GM12878 (cell line): Measurements from ENCODE around the gene SCAP. TPM values are rescaled to one million over a fixed set of nuclear protein-coding genes. Genes with fewer than 3 reads are reported as not detected.
"Not testable (repeated sequence)": the region's sequence is repeated elsewhere in the genome, so short reads cannot be mapped to it uniquely, and the experiment has no call there.

Source experiments
- ATAC-seq: fragments of 200-7000 bp; cut with Tn5 transposase; 3 replicates; pipeline ENCODE4 v1.9.1; 2020; ENCODE audit warnings: mild to moderate bottlenecking, moderate library complexity
- BruUV-seq: library from RNA; stranded (reverse); fragments of 400-500 nt; replicated peaks from 2 replicates; lab custom pipeline; 2021; lab: Mats Ljungman, UMichigan
- CTCF ChIA-PET: fragments of 300-600 bp; sonication (Branson Sonifier 250); formaldehyde crosslinking; extraction: SDS; loops from one replicate; lab custom pipeline; 2021; ENCODE audit warnings: inconsistent platforms; lab: Yijun Ruan, JAX
- POLR2A ChIA-PET: fragments of 350-600 bp; formaldehyde crosslinking; extraction: SDS; loops from one replicate; lab custom pipeline; 2021; ENCODE audit warnings: inconsistent platforms; lab: Charles Lee
- RAD21 ChIA-PET: fragments of 300-600 bp; sonication (Branson Sonifier 250); formaldehyde crosslinking; loops from one replicate; lab custom pipeline; 2023; ENCODE audit warnings: antibody characterized with exemption; ENCODE audit not compliant: unreplicated experiment; lab: Charles Lee
- SMC1A ChIA-PET: fragments of 300-600 bp; sonication (Branson Sonifier 250); formaldehyde crosslinking; loops from one replicate; lab custom pipeline; 2023; ENCODE audit not compliant: unreplicated experiment, uncharacterized antibody; lab: Charles Lee
- DNase-seq: peaks from one replicate; pipeline ENCODE4 v3.0.0-alpha.2; 2011; ENCODE audit warnings: low read depth, low spot score
- FAIRE-seq: peaks from 3 replicates; lab custom pipeline; 2011; peaks lifted over from hg19 to GRCh38; lab: Jason Lieb, UNC
- H2AFZ ChIP-seq: 2 replicates; pipeline ENCODE4 v1.6.0; 2011; ENCODE audit warnings: low read depth, low read length, control low read depth; ENCODE audit not compliant: control insufficient read depth
- H3K27ac ChIP-seq: 2 replicates; pipeline ENCODE4 v1.5.1; 2011; ENCODE audit warnings: control low read depth; ENCODE audit not compliant: control insufficient read depth, insufficient read depth
- H3K27me3 ChIP-seq, 2 experiments: replicated peaks in 1 of 2; 2 replicates each; pipeline versions ENCODE4 v1.6.0 to v1.6.1; 2011; ENCODE audit warnings: low read length in 1 of 2; ENCODE audit not compliant: control insufficient read depth in 2 of 2, insufficient read depth in 2 of 2
- H3K36me3 ChIP-seq, 2 experiments: 2 replicates each; pipeline ENCODE4 v1.5.1; 2011; ENCODE audit warnings: low read length in 1 of 2; ENCODE audit not compliant: control insufficient read depth in 2 of 2, insufficient read depth in 2 of 2
- H3K4me1 ChIP-seq: 2 replicates; pipeline ENCODE4 v1.6.1; 2011; ENCODE audit warnings: mild to moderate bottlenecking, low read length, moderate library complexity, mixed read lengths; ENCODE audit not compliant: control insufficient read depth, insufficient read depth
- H3K4me2 ChIP-seq: 2 replicates; pipeline ENCODE4 v1.6.0; 2011; ENCODE audit warnings: control low read depth; ENCODE audit not compliant: control insufficient read depth, insufficient read depth
- H3K4me3 ChIP-seq: fragments of 200-600 bp; sonication (generic); 2 replicates; pipeline ENCODE4 v1.5.1; 2016
- H3K79me2 ChIP-seq: 2 replicates; pipeline ENCODE4 v1.6.0; 2011; ENCODE audit warnings: low read length; ENCODE audit not compliant: control insufficient read depth, insufficient read depth
- H3K9ac ChIP-seq: 2 replicates; pipeline ENCODE4 v1.8.0; 2011; ENCODE audit warnings: low read length, control low read depth, mixed read lengths; ENCODE audit not compliant: control insufficient read depth, insufficient read depth
- H3K9me3 ChIP-seq: replicated peaks from 3 replicates; pipeline ENCODE4 v1.5.1; 2011; ENCODE audit warnings: mild to moderate bottlenecking, low read length; ENCODE audit not compliant: control insufficient read depth, insufficient read depth
- H4K20me1 ChIP-seq: 2 replicates; pipeline ENCODE4 v1.6.0; 2011; ENCODE audit not compliant: control insufficient read depth, insufficient read depth
- ATF7 ChIP-seq: fragments of 450-650 bp; IDR thresholded peaks from 2 replicates; pipeline ENCODE4 v1.6.1; 2016; ENCODE audit warnings: low read depth, mild to moderate bottlenecking
- CREM ChIP-seq: IDR thresholded peaks from 2 replicates; pipeline ENCODE4 v1.6.1; 2014; ENCODE audit warnings: antibody characterized with exemption, low read depth
- FOXK2 ChIP-seq: fragments of 450-650 bp; IDR thresholded peaks from 2 replicates; pipeline ENCODE4 v1.6.1; 2017; ENCODE audit warnings: mild to moderate bottlenecking, moderate library complexity
- FOXM1 ChIP-seq: IDR thresholded peaks from 2 replicates; pipeline ENCODE4 v1.6.1; 2012; ENCODE audit warnings: low read depth, mild to moderate bottlenecking, inconsistent platforms, low read length, moderate library complexity
- GABPA ChIP-seq: IDR thresholded peaks from 2 replicates; pipeline ENCODE4 v1.6.1; 2014; ENCODE audit warnings: antibody characterized with exemption, low read depth, mild to moderate bottlenecking, inconsistent platforms
- KLF5 ChIP-seq: fragments of 450-650 bp; IDR thresholded peaks from 2 replicates; pipeline ENCODE4 v1.6.1; 2014; ENCODE audit warnings: mild to moderate bottlenecking; ENCODE audit not compliant: partially characterized antibody
- NRF1 ChIP-seq: conservative IDR thresholded peaks from 2 replicates; pipeline ENCODE4 v1.6.1; 2011; ENCODE audit warnings: mild to moderate bottlenecking, low read depth, low read length, improper control_type of control experiment
- SMARCA5 ChIP-seq: fragments of 450-650 bp; IDR thresholded peaks from 2 replicates; pipeline ENCODE4 v1.6.1; 2017; ENCODE audit warnings: mild to moderate bottlenecking
- SPI1 ChIP-seq: IDR thresholded peaks from 2 replicates; pipeline ENCODE4 v1.6.1; 2011; ENCODE audit warnings: low read depth, mild to moderate bottlenecking, low read length, moderate library complexity, borderline replicate concordance; ENCODE audit not compliant: insufficient read depth
- SRF ChIP-seq, 2 experiments: IDR thresholded peaks; 2 replicates each; pipeline ENCODE4 v1.6.1; 2011; ENCODE audit warnings: low read depth in 2 of 2, low read length in 2 of 2, mild to moderate bottlenecking in 1 of 2, moderate library complexity in 1 of 2
- ZBED1 ChIP-seq: IDR thresholded peaks from 2 replicates; pipeline ENCODE4 v1.6.1; 2016; ENCODE audit warnings: borderline replicate concordance
- ZNF207 ChIP-seq: fragments of 450-650 bp; IDR thresholded peaks from 2 replicates; pipeline ENCODE4 v1.6.1; 2014; ENCODE audit warnings: antibody characterized with exemption, mild to moderate bottlenecking, borderline replicate concordance
- ZNF274 ChIP-seq: IDR thresholded peaks from one replicate; pipeline ENCODE4 v1.8.0; 2011; ENCODE audit not compliant: insufficient read length, insufficient read depth
- whole genome bisulfite sequencing: methylation state at CpG from one replicate; pipeline ENCODE4 v1.1.6; 2016; ENCODE audit warnings: low lambda C conversion rate; ENCODE audit not compliant: insufficient replicate concordance, insufficient coverage; ENCODE audit errors: missing lambda C conversion rate; 5-methylcytosine and 5-hydroxymethylcytosine counted together
- in situ Hi-C: fragments of 300-500 bp; cut with MboI; formaldehyde crosslinking; loops from 9 replicates; pipeline ENCODE4 v1.14.3; 2018; ENCODE audit warnings: mixed read lengths
- intact Hi-C: fragments of 100-400 bp; cut with micrococcal nuclease; formaldehyde crosslinking; loops from one replicate; pipeline ENCODE4 v1.14.2; 2022; ENCODE audit not compliant: unreplicated experiment
- polyA plus RNA-seq, 11 experiments: library from polyadenylated mRNA; depleted of rRNA in 4 of 11; unstranded in 6 of 11; stranded (reverse) in 5 of 11; fragments of >200 nt; fragmentation: Nextera tagmentation in 4 of 11; fragmentation: Illumina TruSeq in 1 of 11; extraction: Ambion mirVana in 4 of 11; extraction: Trizol in 1 of 11; gene quantifications; 1 replicate in 1 of 11; 2 replicates in 10 of 11; pipeline versions ENCODE4 v1.2.1 to v1.2.3, GENCODE V29; 2011 to 2016; ENCODE audit warnings: inconsistent platforms in 2 of 11, missing spikeins in 2 of 11, low read depth in 1 of 11
- total RNA-seq, 4 experiments: library from RNA; depleted of rRNA in 3 of 4; stranded (reverse); fragments of >200 nt in 3 of 4; fragmentation: Illumina TruSeq in 1 of 4; extraction: Trizol in 1 of 4; gene quantifications; 2 replicates each; pipeline versions ENCODE4 v1.2.1 to v1.2.3, GENCODE V29; 2013 to 2021
- TF ChIP-seq, protein P1 (sequence below): fragments of 450-650 bp; IDR thresholded peaks from 2 replicates; pipeline ENCODE4 v1.6.1; 2017; ENCODE audit warnings: mild to moderate bottlenecking
- TF ChIP-seq, protein P2 (sequence below): IDR thresholded peaks from 2 replicates; pipeline ENCODE4 v1.6.1; 2011; ENCODE audit warnings: borderline replicate concordance, low read depth, mild to moderate bottlenecking, moderate library complexity, mixed read lengths, low read length; ENCODE audit not compliant: insufficient read depth; ENCODE audit errors: extremely low read length
- TF ChIP-seq, protein P3 (sequence below): fragments of 450-650 bp; IDR thresholded peaks from 2 replicates; pipeline ENCODE4 v1.6.1; 2016; ENCODE audit warnings: mild to moderate bottlenecking

Gene SCAP
- total and polyA plus RNA-seq, 10 of the 15 experiments (the other 5 are each of a cell fraction or from before 2014, with no cell fraction given), result 1.5 to 64.1 (median 27.9) TPM

DNA sequence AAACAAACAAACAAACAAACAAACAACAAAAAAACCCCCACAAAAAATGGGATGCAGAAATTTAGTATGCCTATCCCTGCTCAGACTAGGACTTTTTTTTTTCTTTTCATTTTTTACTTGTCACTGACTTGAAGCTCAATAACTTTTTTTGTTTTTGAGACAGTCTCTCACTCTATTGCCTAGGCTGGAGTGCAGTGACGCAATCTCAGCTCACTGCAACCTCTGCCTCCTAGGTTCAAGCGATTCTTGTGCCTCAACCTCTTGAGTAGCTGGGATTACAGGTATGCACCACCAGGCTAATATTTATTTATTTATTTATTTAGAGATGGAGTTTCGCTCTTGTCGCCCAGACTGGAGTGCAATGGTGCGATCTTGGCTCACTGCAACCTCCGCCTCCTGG is 29.5 kb upstream of the SCAP start:
- CTCF ChIA-PET, result not testable (repeated sequence)

DNA sequence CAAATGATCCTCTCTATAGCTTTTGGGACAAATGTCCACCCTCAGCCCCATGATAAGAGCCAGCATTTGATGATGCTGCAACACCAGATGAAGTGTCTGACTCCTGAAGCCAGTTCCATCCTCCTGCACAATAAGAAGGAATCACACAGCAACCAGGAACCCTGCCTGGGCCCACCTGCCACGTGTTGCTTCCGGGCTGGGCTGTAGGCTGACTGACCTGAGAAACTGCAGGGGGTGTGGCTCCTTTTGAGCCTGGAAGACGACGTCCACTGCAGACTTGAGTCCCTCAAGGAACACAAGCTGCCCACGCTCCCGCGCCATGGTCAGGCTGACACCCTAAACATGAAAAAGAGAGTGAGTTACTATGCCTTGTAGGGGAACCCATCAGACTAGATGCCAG is 28.4 kb upstream of the SCAP start:
- no peak for ATAC-seq
- POLR2A ChIA-PET, result no interaction called here
- 96% methylated on average over 7 of the region's 7 CpGs for whole genome bisulfite sequencing
- Histone ChIP-seq H3K4me2 (no peak overlapping the region), H3K9me3 (no peaks in the 10 kb centered on the region), H3K27ac (no peak overlapping the region), H3K4me3 (no peak overlapping the region), H3K79me2 (no peaks in the 10 kb centered on the region), H3K36me3 (peaks cover 9 to 26% of the 10 kb centered on the region in 2 experiments), H3K27me3 (no peaks in the 10 kb centered on the region), H2AFZ (no peak overlapping the region), H4K20me1 (no peaks in the 10 kb centered on the region), H3K9ac (no peak overlapping the region), H3K4me1 (no peaks in the 10 kb centered on the region)
- CTCF ChIA-PET, result no interaction called here
- DNase-seq, result no peak
- RAD21 ChIA-PET, result no interaction called here
- no TSS peak for BruUV-seq
- in situ Hi-C loops (no loop called here), intact Hi-C loops (no loop called here)
- no peak for FAIRE-seq
- SMC1A ChIA-PET, result no interaction called here
- no peak for TF ChIP-seq ZBED1
- no peak for TF ChIP-seq SRF (IDR thresholded peaks at IDR 0.05; ENCODE audit: low read depth in 2 of 2, low read length in 2 of 2)
- TF ChIP-seq KLF5, result no peak
- no peak for TF ChIP-seq SPI1
- TF ChIP-seq ZNF274, result no peak
- TF ChIP-seq, protein P1, sequence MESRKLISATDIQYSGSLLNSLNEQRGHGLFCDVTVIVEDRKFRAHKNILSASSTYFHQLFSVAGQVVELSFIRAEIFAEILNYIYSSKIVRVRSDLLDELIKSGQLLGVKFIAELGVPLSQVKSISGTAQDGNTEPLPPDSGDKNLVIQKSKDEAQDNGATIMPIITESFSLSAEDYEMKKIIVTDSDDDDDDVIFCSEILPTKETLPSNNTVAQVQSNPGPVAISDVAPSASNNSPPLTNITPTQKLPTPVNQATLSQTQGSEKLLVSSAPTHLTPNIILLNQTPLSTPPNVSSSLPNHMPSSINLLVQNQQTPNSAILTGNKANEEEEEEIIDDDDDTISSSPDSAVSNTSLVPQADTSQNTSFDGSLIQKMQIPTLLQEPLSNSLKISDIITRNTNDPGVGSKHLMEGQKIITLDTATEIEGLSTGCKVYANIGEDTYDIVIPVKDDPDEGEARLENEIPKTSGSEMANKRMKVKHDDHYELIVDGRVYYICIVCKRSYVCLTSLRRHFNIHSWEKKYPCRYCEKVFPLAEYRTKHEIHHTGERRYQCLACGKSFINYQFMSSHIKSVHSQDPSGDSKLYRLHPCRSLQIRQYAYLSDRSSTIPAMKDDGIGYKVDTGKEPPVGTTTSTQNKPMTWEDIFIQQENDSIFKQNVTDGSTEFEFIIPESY, result no peak
- no peak for TF ChIP-seq GABPA
- TF ChIP-seq, protein P2, sequence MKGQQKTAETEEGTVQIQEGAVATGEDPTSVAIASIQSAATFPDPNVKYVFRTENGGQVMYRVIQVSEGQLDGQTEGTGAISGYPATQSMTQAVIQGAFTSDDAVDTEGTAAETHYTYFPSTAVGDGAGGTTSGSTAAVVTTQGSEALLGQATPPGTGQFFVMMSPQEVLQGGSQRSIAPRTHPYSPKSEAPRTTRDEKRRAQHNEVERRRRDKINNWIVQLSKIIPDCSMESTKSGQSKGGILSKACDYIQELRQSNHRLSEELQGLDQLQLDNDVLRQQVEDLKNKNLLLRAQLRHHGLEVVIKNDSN, result no peak
- no peak for TF ChIP-seq FOXM1
- no peak for TF ChIP-seq NRF1
- TF ChIP-seq ATF7, result no peak
- TF ChIP-seq CREM, result no peak
- TF ChIP-seq FOXK2, result no peak
- no peak for TF ChIP-seq SMARCA5
- TF ChIP-seq, protein P3, sequence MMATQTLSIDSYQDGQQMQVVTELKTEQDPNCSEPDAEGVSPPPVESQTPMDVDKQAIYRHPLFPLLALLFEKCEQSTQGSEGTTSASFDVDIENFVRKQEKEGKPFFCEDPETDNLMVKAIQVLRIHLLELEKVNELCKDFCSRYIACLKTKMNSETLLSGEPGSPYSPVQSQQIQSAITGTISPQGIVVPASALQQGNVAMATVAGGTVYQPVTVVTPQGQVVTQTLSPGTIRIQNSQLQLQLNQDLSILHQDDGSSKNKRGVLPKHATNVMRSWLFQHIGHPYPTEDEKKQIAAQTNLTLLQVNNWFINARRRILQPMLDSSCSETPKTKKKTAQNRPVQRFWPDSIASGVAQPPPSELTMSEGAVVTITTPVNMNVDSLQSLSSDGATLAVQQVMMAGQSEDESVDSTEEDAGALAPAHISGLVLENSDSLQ, result no peak
- no peak for TF ChIP-seq ZNF207

More for the DNA sequence above, 29.5 kb upstream of the SCAP start:
- POLR2A ChIA-PET, H3K4me1 ChIP-seq, H3K79me2 ChIP-seq, RAD21 ChIA-PET, DNase-seq, SMC1A ChIA-PET, H3K4me2 ChIP-seq, H3K4me3 ChIP-seq, H3K9ac ChIP-seq, in situ Hi-C loops, H4K20me1 ChIP-seq, H2AFZ ChIP-seq, BruUV-seq, intact Hi-C loops, H3K27me3 ChIP-seq, H3K9me3 ChIP-seq, H3K27ac ChIP-seq, ATAC-seq, FAIRE-seq: not testable (repeated sequence)
- over 99% methylated on average over 6 of the region's 6 CpGs for WGBS
- peaks cover 8 to 36% of the 10 kb centered on the region in 2 experiments for H3K36me3 ChIP-seq
